HepG2 (cell line): ENCODE data around the gene DDRGK1. TPM values are rescaled to one million over a fixed set of nuclear protein-coding genes. Genes with fewer than 3 reads are reported as not detected.
A peak's percentile ranks its signal among the peaks of the same experiment; 100 is the strongest.

Experiments used
- CHD2 ChIP-seq: IDR thresholded peaks from 2 replicates; pipeline ENCODE4 v1.6.1; 2011; ENCODE audit warnings: low read depth, low read length, improper control_type of control experiment
- ERF ChIP-seq: IDR thresholded peaks from 2 replicates; pipeline ENCODE4 v1.6.1; 2018; ENCODE audit warnings: missing biosample characterization, missing genetic modification reagents
- ETV5 ChIP-seq: IDR thresholded peaks from 2 replicates; pipeline ENCODE4 v1.6.1; 2018; ENCODE audit warnings: missing biosample characterization, missing genetic modification reagents, inconsistent platforms, borderline replicate concordance
- MED13 ChIP-seq: sonication (generic); formaldehyde crosslinking; IDR thresholded peaks from 2 replicates; pipeline ENCODE4 v1.5.0; 2020; ENCODE audit warnings: missing genetic modification reagents
- MYC ChIP-seq: sonication (generic); formaldehyde crosslinking; IDR thresholded peaks from 2 replicates; pipeline ENCODE4 v1.9.0; 2021; ENCODE audit warnings: missing genetic modification reagents, borderline replicate concordance
- NRL ChIP-seq: sonication (generic); formaldehyde crosslinking; IDR thresholded peaks from 2 replicates; pipeline ENCODE4 v1.5.0; 2020; ENCODE audit warnings: missing genetic modification reagents, mild to moderate bottlenecking, moderate library complexity, borderline replicate concordance
- PBX3 ChIP-seq: sonication (generic); formaldehyde crosslinking; IDR thresholded peaks from 2 replicates; pipeline ENCODE4 v1.8.1; 2023; ENCODE audit warnings: missing genetic modification reagents, inconsistent platforms, borderline replicate concordance
- PRDM4 ChIP-seq: sonication (generic); formaldehyde crosslinking; IDR thresholded peaks from 2 replicates; pipeline ENCODE4 v1.9.0; 2021; ENCODE audit warnings: missing genetic modification reagents, borderline replicate concordance
- SOX13 ChIP-seq, 3 experiments: fragments of 450-650 bp in 1 of 3; sonication (generic) in 1 of 3; formaldehyde crosslinking in 1 of 3; IDR thresholded peaks in 2 of 3; conservative IDR thresholded peaks in 1 of 3; 2 replicates each; pipeline versions ENCODE4 v1.5.0 to v1.6.1; 2016 to 2020; ENCODE audit warnings: antibody characterized with exemption in 1 of 3, mild to moderate bottlenecking in 1 of 3, missing compliant biosample characterization in 1 of 3, missing genetic modification reagents in 1 of 3, moderate library complexity in 1 of 3
- THRA ChIP-seq: sonication (generic); formaldehyde crosslinking; IDR thresholded peaks from 2 replicates; pipeline ENCODE4 v1.4.0; 2020; ENCODE audit warnings: missing genetic modification reagents, borderline replicate concordance
- ZBTB25 ChIP-seq: IDR thresholded peaks from 2 replicates; pipeline ENCODE4 v1.6.1; 2018; ENCODE audit warnings: missing genetic modification reagents
- ZNF160 ChIP-seq: sonication (generic); formaldehyde crosslinking; IDR thresholded peaks from 2 replicates; pipeline ENCODE4 v1.8.0; 2022; ENCODE audit warnings: mild to moderate bottlenecking, inconsistent platforms, missing genetic modification reagents
- ZNF333 ChIP-seq: sonication (generic); formaldehyde crosslinking; IDR thresholded peaks from 2 replicates; pipeline ENCODE4 v1.4.0; 2020; ENCODE audit warnings: mild to moderate bottlenecking, missing genetic modification reagents, borderline replicate concordance
- ZNF451 ChIP-seq: sonication (generic); formaldehyde crosslinking; IDR thresholded peaks from 2 replicates; pipeline ENCODE4 v1.5.0; 2020; ENCODE audit warnings: mild to moderate bottlenecking, missing genetic modification reagents
- ZNF646 ChIP-seq: sonication (generic); formaldehyde crosslinking; IDR thresholded peaks from 2 replicates; pipeline ENCODE4 v1.9.0; 2021; ENCODE audit warnings: mild to moderate bottlenecking, missing genetic modification reagents
- ZNF747 ChIP-seq: sonication (generic); formaldehyde crosslinking; IDR thresholded peaks from 2 replicates; pipeline ENCODE4 v1.8.1; 2023; ENCODE audit warnings: missing genetic modification reagents, mild to moderate bottlenecking, borderline replicate concordance
- polyA plus RNA-seq, 8 experiments: library from polyadenylated mRNA; depleted of rRNA in 3 of 8; stranded (reverse) in 7 of 8; unstranded in 1 of 8; fragments of >200 nt; fragmentation: Illumina TruSeq in 4 of 8; extraction: Trizol in 4 of 8; gene quantifications; 2 replicates each; pipeline versions ENCODE4 v1.2.1 to v1.2.3, GENCODE V29; 2011 to 2016; ENCODE audit warnings: low read depth in 4 of 8, missing spikeins in 1 of 8, mixed read lengths in 1 of 8; ENCODE audit not compliant: insufficient read depth in 1 of 8
- total RNA-seq, 5 experiments: library from RNA; depleted of rRNA; stranded (reverse); fragments of >200 nt; fragmentation: Illumina TruSeq; extraction: Trizol; gene quantifications; 2 replicates each; pipeline ENCODE4 v1.2.3, GENCODE V29; 2016; ENCODE audit warnings: low read depth in 1 of 5

DDRGK1 gene
- total and polyA plus RNA-seq, 2 of the 13 experiments (the other 11 are each of a cell fraction or from before 2014, with no cell fraction given) = 96.7 to 149 TPM

- TF ChIP-seq ZNF646 = 0 out of 2 replicates have a peak, but pooled peaks have one; percentile 9
- no peak for TF ChIP-seq PBX3 (CRISPR knock-in tag)
- TF ChIP-seq NRL (CRISPR knock-in tag) = 0 out of 2 replicates have a peak, but pooled peaks have one; percentile 5
- no peak for TF ChIP-seq MYC (CRISPR knock-in tag)
- no peak for TF ChIP-seq ZNF747 (CRISPR knock-in tag)
- TF ChIP-seq ZNF333 (CRISPR knock-in tag) = no peak
- TF ChIP-seq CHD2 = no peak
- no peak for TF ChIP-seq PRDM4
- TF ChIP-seq THRA (CRISPR knock-in tag) = no peak
- TF ChIP-seq SOX13 (IDR thresholded peaks at IDR 0.05) = 0 out of 2 replicates have a peak, but pooled peaks have one; percentile 35
- TF ChIP-seq SOX13 (CRISPR knock-in tag; conservative IDR thresholded peaks at IDR 0.05 in 1 of 2, IDR thresholded peaks at IDR 0.05 in 1 of 2) = no peak
- peak; percentile 31; the same call in 1 of the 2 replicates for TF ChIP-seq ZNF451 (CRISPR knock-in tag)
- TF ChIP-seq ETV5 (CRISPR knock-in tag) = no peak
- no peak for TF ChIP-seq MED13 (CRISPR knock-in tag)
- no peak for TF ChIP-seq ERF
- no peak for TF ChIP-seq ZBTB25 (CRISPR knock-in tag)
- TF ChIP-seq ZNF160 (CRISPR knock-in tag) = no peak
These were observed 19.1 kb upstream of the DDRGK1 start (continued) for GRCh38 chr20:3223651-3223993.
